ENCODE data around the gene AMH. TPM values are rescaled to one million over a fixed set of nuclear protein-coding genes. Genes with fewer than 3 reads are reported as not detected.

Gene AMH
- total and polyA plus RNA-seq, 2 of the 13 experiments (the other 11 are each of a cell fraction or from before 2014, with no cell fraction given): 0.03 to 0.18 TPM

- TF ChIP-seq PAX8 (CRISPR knock-in tag; IDR thresholded peaks at IDR 0.05; ENCODE audit: borderline replicate concordance) (peak; percentile 58; the same call in 1 of the 2 replicates), ZNF281 (CRISPR knock-in tag; IDR thresholded peaks at IDR 0.05; ENCODE audit: borderline replicate concordance) (0 out of 2 replicates have a peak, but pooled peaks have one; percentile 6), MEIS2 (CRISPR knock-in tag; IDR thresholded peaks at IDR 0.05) (no peak; the same call in 1 of the 2 replicates), MAX (IDR thresholded peaks at IDR 0.05) (peak; percentile 60; the same call in 1 of the 2 replicates), PBX2 (CRISPR knock-in tag; IDR thresholded peaks at IDR 0.05) (no peak), KMT2A (CRISPR knock-in tag; IDR thresholded peaks at IDR 0.05) (peak; percentile 86), TERF1 (CRISPR knock-in tag; IDR thresholded peaks at IDR 0.05) (no peak), THAP11 (CRISPR knock-in tag; IDR thresholded peaks at IDR 0.05) (peak; percentile 85), ZNF18 (CRISPR knock-in tag; IDR thresholded peaks at IDR 0.05; ENCODE audit: insufficient replicate concordance) (no peak), THRA (CRISPR knock-in tag; IDR thresholded peaks at IDR 0.05; ENCODE audit: borderline replicate concordance) (peak; percentile 58; the same call in 1 of the 2 replicates), TCF7 (IDR thresholded peaks at IDR 0.05; ENCODE audit: low read depth) (no peak), ZMAT5 (CRISPR knock-in tag; IDR thresholded peaks at IDR 0.05; ENCODE audit: borderline replicate concordance, low read depth) (no peak), ZNF510 (CRISPR knock-in tag; IDR thresholded peaks at IDR 0.05; ENCODE audit: low read depth) (no peak), ZBTB4 (CRISPR knock-in tag; IDR thresholded peaks at IDR 0.05; ENCODE audit: borderline replicate concordance) (peak; percentile 77; the same call in 1 of the 2 replicates)
These were observed 24.4 kb downstream of the AMH start (continued) for GRCh38 chr19:2273356-2274184.

Measured in HepG2 (cell line).